GM10266 (cell line): ENCODE results near the gene ZBTB46.
A peak's percentile ranks its signal among the peaks of the same experiment; 100 is the strongest.
"Not testable (repeated sequence)": the region's sequence is repeated elsewhere in the genome, so short reads cannot be mapped to it uniquely, and the experiment has no call there.

Source experiments
- DNase-seq: peaks from one replicate; pipeline ENCODE4 v3.0.0; 2012; ENCODE audit errors: extremely low spot score
- CTCF ChIP-seq: IDR thresholded peaks from 2 replicates; pipeline ENCODE4 v1.5.1; 2012; ENCODE audit warnings: mild to moderate bottlenecking, low read depth; ENCODE audit not compliant: control insufficient read depth, insufficient read depth; ENCODE audit errors: missing control alignments

ZBTB46 gene

GRCh38 chr20:63854766-63855362 lies 23.8 kb upstream of the ZBTB46 start:
- DNase-seq, result peak; percentile 36

GRCh38 chr20:63854069-63854765 lies 23.2 kb upstream of the ZBTB46 start:
- no peak for TF ChIP-seq CTCF

More at GRCh38 chr20:63854766-63855362, 23.8 kb upstream of the ZBTB46 start:
- no peak for TF ChIP-seq CTCF

GRCh38 chr20:63853733-63854068 lies 22.6 kb upstream of the ZBTB46 start:
- DNase-seq, result not testable (repeated sequence)

More at GRCh38 chr20:63854069-63854765, 23.2 kb upstream of the ZBTB46 start:
- DNase-seq, result peak; percentile 76

- not testable (repeated sequence) for DNase-seq
These were observed 20.5 kb upstream of the ZBTB46 start for GRCh38 chr20:63851548-63851943.

- TF ChIP-seq CTCF, result no peak
- peak; percentile 96 for DNase-seq
These were observed 19.9 kb upstream of the ZBTB46 start for GRCh38 chr20:63850689-63851547.

GRCh38 chr20:63848003-63848911 lies 17.2 kb upstream of the ZBTB46 start:
- no peak for DNase-seq
- TF ChIP-seq CTCF, result no peak

- DNase-seq, result peak; percentile 57
- TF ChIP-seq CTCF, result no peak
These were observed 16.4 kb upstream of the ZBTB46 start for GRCh38 chr20:63847237-63848002.
